CD4-positive, alpha-beta T cell (primary cell): ENCODE measurements around the gene AGBL1. TPM values are rescaled to one million over a fixed set of nuclear protein-coding genes. Genes with fewer than 3 reads are reported as not detected.
A peak's percentile ranks its signal among the peaks of the same experiment; 100 is the strongest.

ENCODE experiments used
- ATAC-seq: fragments of 200-7000 bp; cut with Tn5 transposase; one replicate; pipeline ENCODE4 v1.10.0; 2022; ENCODE audit warnings: mild to moderate bottlenecking; ENCODE audit not compliant: poor library complexity
- CTCF ChIA-PET: fragments of 350-600 bp; sonication (Branson Sonifier 250); formaldehyde crosslinking; loops from one replicate; lab custom pipeline; 2021; ENCODE audit warnings: antibody characterized with exemption, inconsistent platforms; lab: Charles Lee
- POLR2A ChIA-PET: fragments of 350-600 bp; sonication (Branson Sonifier 250); formaldehyde crosslinking; loops from one replicate; lab custom pipeline; 2021; ENCODE audit warnings: antibody characterized with exemption, inconsistent platforms; lab: Charles Lee
- DNase-seq, 14 experiments: peaks; one replicate each; pipeline ENCODE4 v3.0.0-alpha.2; 2013 to 2020; ENCODE audit warnings: mixed read lengths in 2 of 14
- H3K27ac ChIP-seq, 2 donors: one replicate each; pipeline versions ENCODE4 v1.5.1 to v1.7.0; 2013; ENCODE audit warnings: low read length in 2 of 2, low read depth in 1 of 2, mild to moderate bottlenecking in 1 of 2
- H3K27me3 ChIP-seq, 2 experiments: 1 replicate in 1 of 2; 2 replicates in 1 of 2; pipeline versions ENCODE4 v1.6.1 to v1.7.0; 2013; ENCODE audit warnings: low read length in 2 of 2, control low read depth in 1 of 2, mild to moderate bottlenecking in 1 of 2, moderate library complexity in 1 of 2; ENCODE audit not compliant: insufficient read depth in 2 of 2, control insufficient read depth in 1 of 2
- H3K36me3 ChIP-seq: one replicate; pipeline ENCODE4 v1.6.1; 2013; ENCODE audit warnings: low read length, control low read depth; ENCODE audit not compliant: insufficient read depth
- H3K4me1 ChIP-seq: one replicate; pipeline ENCODE4 v1.6.1; 2013; ENCODE audit warnings: low read length, control low read depth; ENCODE audit not compliant: insufficient read depth
- H3K4me3 ChIP-seq: one replicate; pipeline ENCODE4 v1.5.1; 2013; ENCODE audit warnings: mild to moderate bottlenecking, low read length, moderate library complexity
- H3K9me3 ChIP-seq, 2 experiments: 1 replicate in 1 of 2; 2 replicates in 1 of 2; pipeline versions ENCODE4 v1.6.1 to v1.7.0; 2013; ENCODE audit warnings: low read length in 2 of 2, mild to moderate bottlenecking in 2 of 2, control low read depth in 1 of 2, moderate library complexity in 1 of 2; ENCODE audit not compliant: control insufficient read depth in 1 of 2, insufficient read depth in 1 of 2
- H3K27ac Mint-ChIP-seq: one replicate; pipeline ENCODE4 v1.8.0; 2020; ENCODE audit warnings: mixed read lengths
- H3K27me3 Mint-ChIP-seq: one replicate; pipeline ENCODE4 v1.8.0; 2021; ENCODE audit warnings: mixed read lengths
- H3K36me3 Mint-ChIP-seq: one replicate; pipeline ENCODE4 v1.8.0; 2021; ENCODE audit warnings: low read depth, mixed read lengths
- H3K4me1 Mint-ChIP-seq: one replicate; pipeline ENCODE4 v1.8.0; 2021; ENCODE audit warnings: low read depth, mixed read lengths
- H3K4me3 Mint-ChIP-seq: one replicate; pipeline ENCODE4 v1.8.0; 2020; ENCODE audit warnings: mild to moderate bottlenecking, mixed read lengths
- H3K9me3 Mint-ChIP-seq: one replicate; pipeline ENCODE4 v1.8.0; 2020; ENCODE audit warnings: mixed read lengths
- intact Hi-C, 2 experiments: fragments of 100-400 bp; cut with DNase I in 1 of 2; cut with micrococcal nuclease in 1 of 2; formaldehyde crosslinking; loops; one replicate each; pipeline versions ENCODE4 v1.15.1 to v1.9.0; 2023 to 2025; cut with DNase I, micrococcal nuclease
- total RNA-seq, 174 experiments: library from RNA in 2 of 174; stranded (reverse) in 2 of 174; gene quantifications; one replicate each; pipeline ENCODE4 v1.2.3 and lab custom pipeline; 2021 to 2026
- TF ChIP-seq, protein P1 (sequence below): fragments of 200-600 bp; IDR thresholded peaks from one replicate; pipeline ENCODE4 v1.8.0; 2022; ENCODE audit warnings: antibody characterized with exemption, mild to moderate bottlenecking

Gene AGBL1
- total RNA-seq, 2 experiments from 2014 or later, result not detected

DNA sequence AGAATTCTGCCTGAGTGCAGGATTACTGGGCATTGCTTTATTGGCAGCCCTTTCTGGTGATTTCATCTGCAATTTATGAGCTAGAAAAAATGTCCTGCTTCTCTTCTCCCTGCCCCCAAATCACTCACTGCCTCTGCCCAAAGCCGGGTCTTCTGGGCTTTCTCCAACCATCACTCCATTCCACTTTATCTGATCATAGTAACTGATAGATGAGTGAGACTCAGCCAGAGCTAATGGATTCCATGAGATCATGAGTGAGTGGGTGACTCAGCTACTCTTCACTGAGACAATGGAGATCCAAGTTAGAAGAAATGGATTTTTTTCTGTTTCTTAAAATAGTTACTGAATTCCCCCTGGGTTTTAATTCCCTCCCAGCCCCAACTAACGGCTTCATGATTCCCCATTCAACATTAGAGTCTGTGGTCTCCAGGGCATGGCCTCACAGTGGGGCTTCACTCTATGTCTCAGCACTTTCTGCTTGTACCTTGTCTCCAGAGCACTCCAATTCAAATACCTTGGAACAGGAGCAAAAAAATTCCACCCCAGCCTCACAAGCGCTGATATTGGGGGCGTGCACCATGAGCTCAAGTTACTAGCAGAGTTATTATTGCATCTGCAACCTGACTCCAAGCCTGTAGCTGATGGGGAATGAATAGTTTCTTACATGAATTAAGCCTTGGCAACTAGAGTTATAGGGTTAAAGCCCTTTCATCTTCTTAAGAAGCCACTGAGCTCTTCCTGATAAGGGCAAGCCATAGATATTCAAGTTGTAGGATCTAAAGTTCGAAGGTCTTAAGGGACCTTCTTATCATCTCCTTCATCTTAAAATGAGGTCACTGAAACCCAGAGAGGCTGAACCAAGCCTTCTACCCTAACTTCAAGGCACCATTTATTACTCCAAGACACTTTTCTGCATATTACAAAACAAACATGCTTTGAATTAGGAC lies 85.9 kb downstream of the AGBL1 start:
- ATAC-seq (no peak), DNase-seq (no peak)
- H3K9me3 Mint-ChIP-seq, result no peaks in the 10 kb centered on the region
- no peaks in the 10 kb centered on the region for H3K4me1 Mint-ChIP-seq
- no peak overlapping the region for H3K4me3 Mint-ChIP-seq
- Histone ChIP-seq H3K9me3 (no peaks in the 10 kb centered on the region), H3K27ac (no peak overlapping the region), H3K4me1 (no peaks in the 10 kb centered on the region), H3K4me3 (no peak overlapping the region), H3K36me3 (no peaks in the 10 kb centered on the region), H3K27me3 (peaks cover 0 to 4% of the 10 kb centered on the region in 2 experiments)
- H3K27me3 Mint-ChIP-seq, result peaks cover 18% of the 10 kb centered on the region
- H3K36me3 Mint-ChIP-seq, result no peaks in the 10 kb centered on the region
- intact Hi-C loops, result no loop called here
- no peak overlapping the region for H3K27ac Mint-ChIP-seq
- TF ChIP-seq, protein P1, sequence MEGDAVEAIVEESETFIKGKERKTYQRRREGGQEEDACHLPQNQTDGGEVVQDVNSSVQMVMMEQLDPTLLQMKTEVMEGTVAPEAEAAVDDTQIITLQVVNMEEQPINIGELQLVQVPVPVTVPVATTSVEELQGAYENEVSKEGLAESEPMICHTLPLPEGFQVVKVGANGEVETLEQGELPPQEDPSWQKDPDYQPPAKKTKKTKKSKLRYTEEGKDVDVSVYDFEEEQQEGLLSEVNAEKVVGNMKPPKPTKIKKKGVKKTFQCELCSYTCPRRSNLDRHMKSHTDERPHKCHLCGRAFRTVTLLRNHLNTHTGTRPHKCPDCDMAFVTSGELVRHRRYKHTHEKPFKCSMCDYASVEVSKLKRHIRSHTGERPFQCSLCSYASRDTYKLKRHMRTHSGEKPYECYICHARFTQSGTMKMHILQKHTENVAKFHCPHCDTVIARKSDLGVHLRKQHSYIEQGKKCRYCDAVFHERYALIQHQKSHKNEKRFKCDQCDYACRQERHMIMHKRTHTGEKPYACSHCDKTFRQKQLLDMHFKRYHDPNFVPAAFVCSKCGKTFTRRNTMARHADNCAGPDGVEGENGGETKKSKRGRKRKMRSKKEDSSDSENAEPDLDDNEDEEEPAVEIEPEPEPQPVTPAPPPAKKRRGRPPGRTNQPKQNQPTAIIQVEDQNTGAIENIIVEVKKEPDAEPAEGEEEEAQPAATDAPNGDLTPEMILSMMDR, result no peak
- ChIA-PET CTCF (no interaction called here), POLR2A (no interaction called here)

DNA sequence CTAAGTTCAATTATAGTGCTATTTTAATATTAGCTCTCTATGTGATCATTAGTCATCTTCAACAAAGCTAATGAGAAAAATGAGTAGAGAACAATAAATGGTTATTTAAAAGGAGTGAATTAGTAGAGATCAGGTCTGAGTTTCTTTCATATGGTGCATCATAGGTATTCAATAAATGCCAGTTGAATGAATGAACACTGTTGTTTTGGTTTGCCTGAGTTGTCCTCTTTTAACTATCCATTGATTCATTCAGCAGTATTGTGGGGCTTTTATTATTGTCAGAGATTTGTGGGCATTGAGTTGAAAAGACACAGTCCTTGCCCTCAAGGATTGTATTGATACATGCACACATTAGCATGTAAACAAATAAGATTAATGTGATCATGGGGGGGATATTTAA lies 88.2 kb downstream of the AGBL1 start:
- Histone ChIP-seq H3K4me3 (no peak overlapping the region), H3K36me3 (no peaks in the 10 kb centered on the region), H3K4me1 (no peaks in the 10 kb centered on the region), H3K9me3 (no peaks in the 10 kb centered on the region), H3K27me3 (peaks cover 0 to 4% of the 10 kb centered on the region in 2 experiments), H3K27ac (no peak overlapping the region)
- DNase-seq (no peak), ATAC-seq (no peak)
- Mint-ChIP-seq H3K4me1 (no peaks in the 10 kb centered on the region), H3K4me3 (no peak overlapping the region), H3K36me3 (no peaks in the 10 kb centered on the region), H3K27me3 (peaks cover 18% of the 10 kb centered on the region), H3K9me3 (no peaks in the 10 kb centered on the region), H3K27ac (no peak overlapping the region)
- POLR2A ChIA-PET, result no interaction called here
- TF ChIP-seq, protein P1, result no peak
- CTCF ChIA-PET, result no interaction called here
- intact Hi-C loops, result no loop called here

DNA sequence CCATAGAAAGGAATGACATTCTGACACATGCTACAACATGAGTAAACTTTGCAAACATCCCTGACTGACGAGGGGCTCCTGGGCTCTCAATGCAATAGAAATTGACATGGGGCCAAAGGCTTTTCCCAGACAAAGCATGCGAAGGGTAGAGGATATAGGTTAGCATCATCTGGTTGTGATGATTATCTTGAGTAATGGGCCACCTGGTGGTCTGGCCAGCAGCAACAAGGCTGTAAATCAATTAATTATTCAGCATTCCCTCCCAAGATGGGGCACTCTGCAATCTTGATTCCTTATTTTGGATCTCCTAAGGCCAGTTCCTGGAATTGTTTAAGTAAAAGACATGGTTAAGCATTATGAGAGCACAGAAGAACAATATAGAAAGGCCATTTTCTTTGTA lies 99.2 kb downstream of the AGBL1 start:
- Mint-ChIP-seq H3K9me3 (peaks cover 5% of the 10 kb centered on the region), H3K4me1 (no peaks in the 10 kb centered on the region), H3K27ac (no peak overlapping the region), H3K4me3 (no peak overlapping the region), H3K27me3 (peaks cover 38% of the 10 kb centered on the region), H3K36me3 (no peaks in the 10 kb centered on the region)
- peak in 3 of 14 experiments; percentile 1 to 15 (median 4) for DNase-seq
- no peak overlapping the region for H3K27ac ChIP-seq
- no peak for ATAC-seq
- intact Hi-C loops, result loop anchor here in 1 of 2 experiments (10.0 kb wide), 1 partner anchor 314 kb away; no protein-coding TSS in a partner anchor
- H3K27me3 ChIP-seq, result peaks cover 0 to 22% of the 10 kb centered on the region in 2 experiments
- peaks cover 0 to 7% of the 10 kb centered on the region in 2 experiments for H3K9me3 ChIP-seq
- no peaks in the 10 kb centered on the region for H3K36me3 ChIP-seq
- H3K4me3 ChIP-seq, result no peak overlapping the region
- TF ChIP-seq, protein P1, result no peak
- no peaks in the 10 kb centered on the region for H3K4me1 ChIP-seq
- ChIA-PET CTCF (no interaction called here), POLR2A (no interaction called here)
